ENCODE measurements around the gene AP4B1.

The AP4B1 gene

GRCh38 chr1:113881661-113882060, 22.9 kb downstream of the AP4B1 start:
- H3K36me3 ChIP-seq = no peaks in the 10 kb centered on the region
- H4K20me1 ChIP-seq = no peaks in the 10 kb centered on the region
- H3K9ac ChIP-seq = no peak overlapping the region
- peaks cover 8% of the 10 kb centered on the region; the same call in 1 of the 2 replicates for H3K9me3 ChIP-seq
- H3K27ac ChIP-seq = no peak overlapping the region
- H3K4me2 ChIP-seq = no peak overlapping the region
- no peak for TF ChIP-seq Cebpa-rat (IDR thresholded peaks at IDR 0.05)
- H3K4me3 ChIP-seq = no peak overlapping the region
- peaks cover 16% of the 10 kb centered on the region; the same call in 1 of the 2 replicates for H3K4me1 ChIP-seq
- no peaks in the 10 kb centered on the region for H3K27me3 ChIP-seq

GRCh38 chr1:113879739-113880038, 24.9 kb downstream of the AP4B1 start:
- H3K4me1 ChIP-seq = peaks cover 22% of the 10 kb centered on the region; the same call in 1 of the 2 replicates
- no peak for TF ChIP-seq Cebpa-rat (IDR thresholded peaks at IDR 0.05)
- no peak overlapping the region for H3K27ac ChIP-seq
- H3K4me2 ChIP-seq = no peak overlapping the region
- no peak overlapping the region for H3K4me3 ChIP-seq
- no peaks in the 10 kb centered on the region for H4K20me1 ChIP-seq
- H3K9ac ChIP-seq = no peak overlapping the region
- H3K9me3 ChIP-seq = peaks cover 8% of the 10 kb centered on the region; the same call in 1 of the 2 replicates
- no peaks in the 10 kb centered on the region for H3K36me3 ChIP-seq
- no peaks in the 10 kb centered on the region for H3K27me3 ChIP-seq

- no peak overlapping the region for H3K4me2 ChIP-seq
- no peak overlapping the region for H3K9ac ChIP-seq
- H3K9me3 ChIP-seq = peaks cover 8% of the 10 kb centered on the region; the same call in 1 of the 2 replicates
- H4K20me1 ChIP-seq = no peaks in the 10 kb centered on the region
- H3K4me1 ChIP-seq = peaks cover 50% of the 10 kb centered on the region
- no peak overlapping the region for H3K27ac ChIP-seq
- no peaks in the 10 kb centered on the region for H3K27me3 ChIP-seq
- no peak overlapping the region for H3K4me3 ChIP-seq
- no peaks in the 10 kb centered on the region for H3K36me3 ChIP-seq
- TF ChIP-seq Cebpa-rat (IDR thresholded peaks at IDR 0.05) = no peak
Observed at GRCh38 chr1:113876176-113876575, 28.4 kb downstream of the AP4B1 start.

GRCh38 chr1:113875714-113876113, 28.9 kb downstream of the AP4B1 start:
- Histone ChIP-seq H3K4me1 (peaks cover 50% of the 10 kb centered on the region), H3K9ac (no peak overlapping the region), H3K27me3 (no peaks in the 10 kb centered on the region), H3K36me3 (no peaks in the 10 kb centered on the region), H3K27ac (no peak overlapping the region), H3K4me3 (no peak overlapping the region), H4K20me1 (no peaks in the 10 kb centered on the region), H3K9me3 (peaks cover 8% of the 10 kb centered on the region; the same call in 1 of the 2 replicates), H3K4me2 (no peak overlapping the region; the same call in 1 of the 2 replicates)
- TF ChIP-seq Cebpa-rat (IDR thresholded peaks at IDR 0.05) = no peak

- Histone ChIP-seq H3K27ac (0 out of 2 replicates have a peak overlapping the region, but pooled peaks have one; percentile 16), H3K9me3 (no peaks in the 10 kb centered on the region), H4K20me1 (no peaks in the 10 kb centered on the region), H3K4me3 (no peak overlapping the region), H3K4me1 (peaks cover 46% of the 10 kb centered on the region), H3K36me3 (no peaks in the 10 kb centered on the region), H3K27me3 (no peaks in the 10 kb centered on the region), H3K9ac (no peak overlapping the region), H3K4me2 (peak overlapping the region; percentile 46)
- TF ChIP-seq Cebpa-rat (IDR thresholded peaks at IDR 0.05) = no peak
Observed at GRCh38 chr1:113874012-113874879, 30.4 kb downstream of the AP4B1 start.

GRCh38 chr1:113872219-113872935, 32.2 kb downstream of the AP4B1 start:
- no peaks in the 10 kb centered on the region for H4K20me1 ChIP-seq
- H3K9me3 ChIP-seq = no peaks in the 10 kb centered on the region
- no peak for TF ChIP-seq Cebpa-rat (IDR thresholded peaks at IDR 0.05)
- H3K4me2 ChIP-seq = peak overlapping the region; percentile 81
- no peak overlapping the region for H3K9ac ChIP-seq
- peak overlapping the region; percentile 50 for H3K27ac ChIP-seq
- no peaks in the 10 kb centered on the region for H3K36me3 ChIP-seq
- no peak overlapping the region for H3K4me3 ChIP-seq
- H3K4me1 ChIP-seq = peaks cover 46% of the 10 kb centered on the region
- no peaks in the 10 kb centered on the region for H3K27me3 ChIP-seq

- Histone ChIP-seq H3K4me1 (peaks cover 46% of the 10 kb centered on the region), H3K4me3 (peak within 1 kb of the TSS; percentile 51), H4K20me1 (no peaks in the 10 kb centered on the region), H3K36me3 (no peaks in the 10 kb centered on the region), H3K9ac (peak within 1 kb of the TSS; percentile 40; the same call in 1 of the 2 replicates), H3K27me3 (no peaks in the 10 kb centered on the region), H3K27ac (peak within 1 kb of the TSS; percentile 50), H3K4me2 (peak within 1 kb of the TSS; percentile 81), H3K9me3 (no peaks in the 10 kb centered on the region)
- TF ChIP-seq Cebpa-rat (IDR thresholded peaks at IDR 0.05) = no peak
Observed at GRCh38 chr1:113871597-113872113, 32.9 kb downstream of the AP4B1 start, which contains the start of gene PTPN22. Gene PTPN22 (minus strand): TSS chr1:113871712.

GRCh38 chr1:113870778-113871177, 33.8 kb downstream of the AP4B1 start:
- no peaks in the 10 kb centered on the region for H4K20me1 ChIP-seq
- peak overlapping the region; percentile 81 for H3K4me2 ChIP-seq
- H3K9me3 ChIP-seq = no peaks in the 10 kb centered on the region
- H3K27ac ChIP-seq = peak overlapping the region; percentile 50
- peak overlapping the region; percentile 51 for H3K4me3 ChIP-seq
- peaks cover 46% of the 10 kb centered on the region for H3K4me1 ChIP-seq
- no peak for TF ChIP-seq Cebpa-rat (IDR thresholded peaks at IDR 0.05)
- H3K27me3 ChIP-seq = no peaks in the 10 kb centered on the region
- H3K9ac ChIP-seq = no peak overlapping the region
- H3K36me3 ChIP-seq = no peaks in the 10 kb centered on the region

GRCh38 chr1:113868387-113869083, 36.1 kb downstream of the AP4B1 start:
- peaks cover 29% of the 10 kb centered on the region for H3K4me1 ChIP-seq
- no peaks in the 10 kb centered on the region for H3K36me3 ChIP-seq
- H3K4me3 ChIP-seq = no peak overlapping the region
- H3K27ac ChIP-seq = no peak overlapping the region
- TF ChIP-seq Cebpa-rat (IDR thresholded peaks at IDR 0.05) = peak; percentile 41; the same call in 1 of the 2 replicates
- no peaks in the 10 kb centered on the region for H4K20me1 ChIP-seq
- no peak overlapping the region for H3K4me2 ChIP-seq
- H3K9me3 ChIP-seq = no peaks in the 10 kb centered on the region
- H3K9ac ChIP-seq = no peak overlapping the region
- H3K27me3 ChIP-seq = no peaks in the 10 kb centered on the region

Measured in BLaER1 (cell line).